SJCRH30 (cell line): ENCODE measurements around the gene SENP6. TPM values are rescaled to one million over a fixed set of nuclear protein-coding genes. Genes with fewer than 3 reads are reported as not detected.
"Not testable (repeated sequence)": the region's sequence is repeated elsewhere in the genome, so short reads cannot be mapped to it uniquely, and the experiment has no call there.

Experiments used
- DNase-seq, 2 experiments: peaks; one replicate each; pipeline ENCODE4 v3.0.0-alpha.2; 2015 to 2020
- H3K27ac ChIP-seq: fragments of 250-450 bp; sonication (Bioruptor Pico); 2 replicates; pipeline ENCODE4 v1.5.1; 2020; ENCODE audit warnings: mild to moderate bottlenecking, moderate library complexity
- H3K27me3 ChIP-seq: fragments of 250-450 bp; sonication (Bioruptor Pico); 2 replicates; pipeline ENCODE4 v1.5.1; 2020; ENCODE audit warnings: mild to moderate bottlenecking, moderate library complexity
- H3K36me3 ChIP-seq: fragments of 250-450 bp; sonication (Bioruptor Pico); 2 replicates; pipeline ENCODE4 v1.5.1; 2020; ENCODE audit warnings: mild to moderate bottlenecking, moderate library complexity
- H3K4me1 ChIP-seq: fragments of 250-450 bp; sonication (Bioruptor Pico); 2 replicates; pipeline ENCODE4 v1.5.1; 2020; ENCODE audit warnings: mild to moderate bottlenecking, moderate library complexity
- H3K4me3 ChIP-seq: fragments of 250-450 bp; sonication (Bioruptor Pico); 2 replicates; pipeline ENCODE4 v1.5.1; 2020; ENCODE audit warnings: mild to moderate bottlenecking, moderate library complexity
- H3K9me3 ChIP-seq: fragments of 250-450 bp; sonication (Bioruptor Pico); replicated peaks from 2 replicates; pipeline ENCODE4 v1.5.1; 2020; ENCODE audit warnings: mild to moderate bottlenecking, moderate library complexity
- total RNA-seq: library from RNA; depleted of rRNA; stranded (reverse); fragments of >200 nt; shearing (Covaris generic); gene quantifications from 2 replicates; pipeline ENCODE4 v1.2.3, GENCODE V29; 2014

SENP6 gene
- total RNA-seq, 1 experiment from 2014 or later, result 78.1 TPM

DNA sequence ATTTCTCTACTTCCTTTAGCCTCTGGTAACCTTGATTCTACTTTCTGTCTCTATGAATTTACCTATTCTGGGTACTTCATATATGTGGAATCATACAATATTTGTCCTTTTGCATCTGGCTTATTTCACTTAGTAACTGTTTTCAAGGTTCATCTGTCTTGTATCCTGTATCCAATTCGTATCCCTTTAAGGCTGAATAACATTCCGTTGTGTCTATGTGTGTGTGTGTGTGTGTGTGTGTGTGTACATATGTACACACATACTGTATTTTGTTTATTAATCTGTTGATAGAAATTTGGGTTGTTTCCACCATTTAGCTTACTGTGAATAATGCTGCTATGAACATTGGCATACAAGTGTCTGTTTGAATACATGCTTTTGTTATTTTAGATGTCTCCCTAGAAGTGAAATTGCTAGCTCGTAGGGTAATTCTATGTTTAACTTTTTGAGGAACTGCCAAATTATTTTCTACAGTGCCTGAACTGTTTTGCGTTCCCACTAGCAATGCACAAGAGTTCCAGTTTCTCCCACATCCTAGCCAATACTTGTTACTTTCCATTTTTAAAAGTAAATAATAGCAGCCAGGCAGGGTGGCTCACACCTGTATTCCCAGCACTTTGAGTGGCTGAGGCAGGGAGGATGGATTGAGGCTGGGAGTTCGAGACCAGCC lies 17.7 kb downstream of the SENP6 start:
- H3K9me3 ChIP-seq, result 0 out of 2 replicates have a peak, but pooled peaks cover 7% of the 10 kb centered on the region
- no peak overlapping the region for H3K27ac ChIP-seq
- DNase-seq, result no peak
- peaks cover 34% of the 10 kb centered on the region for H3K36me3 ChIP-seq
- no peaks in the 10 kb centered on the region for H3K4me1 ChIP-seq
- no peaks in the 10 kb centered on the region for H3K27me3 ChIP-seq
- no peak overlapping the region for H3K4me3 ChIP-seq

GRCh38 chr6:75620381-75621304 lies 19.0 kb downstream of the SENP6 start:
- H3K27ac ChIP-seq, result no peak overlapping the region
- H3K4me1 ChIP-seq, result no peaks in the 10 kb centered on the region
- DNase-seq, result no peak
- no peaks in the 10 kb centered on the region for H3K27me3 ChIP-seq
- H3K9me3 ChIP-seq, result 0 out of 2 replicates have a peak, but pooled peaks cover 7% of the 10 kb centered on the region
- no peak overlapping the region for H3K4me3 ChIP-seq
- H3K36me3 ChIP-seq, result peaks cover 40% of the 10 kb centered on the region

DNA sequence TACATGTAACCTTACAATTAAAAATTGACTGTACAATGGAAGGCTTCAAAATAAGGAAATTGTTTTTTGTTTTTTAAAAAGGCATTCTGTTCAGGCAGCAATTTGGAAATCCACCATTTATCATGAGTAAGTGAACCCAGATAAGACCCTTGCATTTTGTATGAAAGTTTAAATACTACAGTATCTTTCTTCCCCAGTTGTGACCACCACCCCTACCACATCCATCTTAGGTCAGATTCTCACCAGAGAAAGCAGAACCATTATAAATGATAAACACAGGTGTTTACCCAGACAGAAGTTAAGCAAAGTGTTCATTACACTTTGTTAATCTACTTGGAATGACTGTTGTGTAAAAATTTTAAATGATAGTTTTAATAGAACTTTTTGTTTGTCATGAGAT lies 20.2 kb downstream of the SENP6 start:
- no peaks in the 10 kb centered on the region for H3K4me1 ChIP-seq
- H3K27me3 ChIP-seq, result no peaks in the 10 kb centered on the region
- DNase-seq, result no peak
- 0 out of 2 replicates have a peak, but pooled peaks cover 7% of the 10 kb centered on the region for H3K9me3 ChIP-seq
- no peak overlapping the region for H3K27ac ChIP-seq
- H3K4me3 ChIP-seq, result no peak overlapping the region
- H3K36me3 ChIP-seq, result peaks cover 50% of the 10 kb centered on the region

GRCh38 chr6:75623491-75623890 lies 21.8 kb downstream of the SENP6 start:
- Histone ChIP-seq H3K4me3 (no peak overlapping the region), H3K27me3 (no peaks in the 10 kb centered on the region), H3K36me3 (peaks cover 54% of the 10 kb centered on the region), H3K9me3 (0 out of 2 replicates have a peak, but pooled peaks cover 1% of the 10 kb centered on the region), H3K4me1 (no peaks in the 10 kb centered on the region), H3K27ac (no peak overlapping the region)
- no peak for DNase-seq

GRCh38 chr6:75624335-75624734 lies 22.7 kb downstream of the SENP6 start:
- Histone ChIP-seq H3K27ac (no peak overlapping the region), H3K36me3 (peaks cover 63% of the 10 kb centered on the region), H3K27me3 (no peaks in the 10 kb centered on the region), H3K9me3 (no peaks in the 10 kb centered on the region), H3K4me1 (no peaks in the 10 kb centered on the region), H3K4me3 (no peak overlapping the region)
- DNase-seq, result no peak

- no peaks in the 10 kb centered on the region for H3K4me1 ChIP-seq
- no peaks in the 10 kb centered on the region for H3K9me3 ChIP-seq
- H3K27ac ChIP-seq, result no peak overlapping the region
- no peak for DNase-seq
- peaks cover 66% of the 10 kb centered on the region for H3K36me3 ChIP-seq
- no peaks in the 10 kb centered on the region for H3K27me3 ChIP-seq
- no peak overlapping the region for H3K4me3 ChIP-seq
These were observed 23.3 kb downstream of the SENP6 start for GRCh38 chr6:75624988-75625387.

DNA sequence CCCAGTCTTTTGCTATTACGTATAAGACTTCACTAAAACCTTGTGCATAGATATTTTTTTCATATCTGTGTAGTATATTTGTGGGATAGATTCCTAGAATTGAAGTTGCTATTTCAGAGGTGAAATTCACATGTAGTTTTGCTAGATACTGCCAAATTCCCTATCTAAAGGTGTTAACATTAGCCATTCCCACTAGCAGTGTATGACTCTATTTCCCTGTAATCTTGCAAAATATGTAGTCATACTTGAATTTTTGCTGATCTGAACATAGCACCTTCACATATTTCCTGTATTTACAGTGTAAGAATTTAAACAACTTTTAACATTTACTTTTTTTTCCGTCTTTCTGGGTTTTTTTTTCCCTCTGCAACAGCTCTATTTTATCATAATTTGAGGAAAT lies 24.9 kb downstream of the SENP6 start:
- H3K27ac ChIP-seq, result no peak overlapping the region
- no peaks in the 10 kb centered on the region for H3K27me3 ChIP-seq
- no peak for DNase-seq
- H3K9me3 ChIP-seq, result no peaks in the 10 kb centered on the region
- H3K36me3 ChIP-seq, result peaks cover 66% of the 10 kb centered on the region
- H3K4me1 ChIP-seq, result no peaks in the 10 kb centered on the region
- no peak overlapping the region for H3K4me3 ChIP-seq

DNA sequence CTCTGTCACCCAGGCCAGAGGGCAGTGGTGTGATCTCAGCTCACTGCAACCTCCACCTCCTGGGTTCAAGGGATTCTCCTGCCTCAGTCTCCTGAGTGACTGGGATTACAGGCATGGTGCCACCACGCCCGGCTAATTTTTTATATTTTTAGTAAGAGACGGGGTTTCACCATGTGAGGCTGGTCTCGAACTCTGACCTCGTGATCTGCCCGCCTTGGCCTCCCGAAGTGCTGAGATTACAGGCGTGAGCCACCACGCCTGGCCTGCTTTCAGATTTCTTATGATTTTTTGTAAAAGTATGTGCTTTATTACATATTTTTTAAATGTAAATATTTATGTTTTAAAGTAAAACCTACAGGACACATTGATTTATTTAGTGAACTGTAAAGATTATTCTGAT lies 26.0 kb downstream of the SENP6 start:
- DNase-seq, H3K9me3 ChIP-seq, H3K4me1 ChIP-seq, H3K27me3 ChIP-seq, H3K27ac ChIP-seq, H3K4me3 ChIP-seq: not testable (repeated sequence)
- peaks cover 55% of the 10 kb centered on the region for H3K36me3 ChIP-seq

DNA sequence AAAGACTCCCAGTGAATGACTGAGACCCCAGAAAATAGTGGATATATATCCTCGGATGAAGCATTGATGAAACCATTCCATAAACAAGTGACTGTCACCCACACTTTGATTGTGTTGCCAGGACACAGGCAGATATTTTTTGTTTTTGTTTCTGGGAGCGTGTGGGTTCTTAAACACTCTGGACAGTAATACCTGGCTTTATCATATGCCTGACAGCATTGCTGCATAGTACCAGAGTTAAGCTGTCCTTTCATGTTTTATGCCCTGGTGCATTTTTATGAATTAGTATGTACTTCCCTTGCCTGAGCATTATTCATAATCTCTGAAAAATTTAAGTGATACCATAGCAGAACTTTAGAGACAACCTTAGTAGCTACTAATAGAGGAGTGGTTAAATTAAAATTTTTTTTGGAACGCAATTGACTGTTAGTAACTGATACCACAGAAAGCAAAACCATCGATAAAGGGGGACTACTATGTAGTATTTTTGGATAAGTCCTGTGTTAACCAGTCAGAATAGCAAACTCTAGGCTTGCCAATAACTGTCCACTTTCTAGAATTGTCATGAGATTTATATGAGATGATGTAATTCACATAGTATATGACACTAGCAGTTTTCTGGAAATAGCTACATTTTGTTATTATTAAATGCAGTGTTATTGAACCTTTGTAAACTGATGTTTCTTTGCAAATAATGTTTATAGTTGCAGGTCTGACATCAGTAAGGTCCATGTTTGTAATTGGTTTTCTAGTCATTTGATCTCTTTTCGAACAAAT lies 30.4 kb downstream of the SENP6 start:
- peaks cover 33% of the 10 kb centered on the region for H3K36me3 ChIP-seq
- H3K27ac ChIP-seq, result no peak overlapping the region
- no peaks in the 10 kb centered on the region for H3K4me1 ChIP-seq
- H3K4me3 ChIP-seq, result no peak overlapping the region
- no peak for DNase-seq
- H3K9me3 ChIP-seq, result no peaks in the 10 kb centered on the region
- H3K27me3 ChIP-seq, result no peaks in the 10 kb centered on the region

GRCh38 chr6:75633045-75633444 lies 31.4 kb downstream of the SENP6 start:
- H3K4me3 ChIP-seq, result no peak overlapping the region
- no peaks in the 10 kb centered on the region for H3K9me3 ChIP-seq
- no peaks in the 10 kb centered on the region for H3K27me3 ChIP-seq
- no peaks in the 10 kb centered on the region for H3K4me1 ChIP-seq
- DNase-seq, result no peak
- H3K36me3 ChIP-seq, result peaks cover 28% of the 10 kb centered on the region
- H3K27ac ChIP-seq, result no peak overlapping the region

DNA sequence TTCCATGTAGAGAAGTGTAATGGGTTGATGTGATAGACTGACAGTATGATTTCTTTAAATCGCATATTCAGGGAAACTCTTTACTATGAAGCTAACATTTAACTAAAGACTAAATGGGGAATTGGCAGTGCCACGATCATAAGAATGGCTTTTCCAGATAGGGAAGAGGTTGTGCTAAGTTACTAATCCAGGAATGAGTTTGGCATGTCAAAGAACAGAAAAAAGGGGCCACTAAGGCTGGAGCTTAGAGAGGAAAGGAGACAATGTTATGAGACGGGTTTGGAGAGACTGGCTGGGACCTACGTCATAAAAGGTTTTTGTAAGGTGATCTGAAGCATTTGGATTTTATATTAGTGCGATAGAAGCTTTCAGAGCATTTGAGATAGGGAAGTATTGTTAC lies 40.6 kb downstream of the SENP6 start:
- no peaks in the 10 kb centered on the region for H3K27me3 ChIP-seq
- H3K4me1 ChIP-seq, result no peaks in the 10 kb centered on the region
- H3K36me3 ChIP-seq, result peaks cover 45% of the 10 kb centered on the region
- no peaks in the 10 kb centered on the region for H3K9me3 ChIP-seq
- H3K4me3 ChIP-seq, result no peak overlapping the region
- DNase-seq, result no peak
- H3K27ac ChIP-seq, result no peak overlapping the region

DNA sequence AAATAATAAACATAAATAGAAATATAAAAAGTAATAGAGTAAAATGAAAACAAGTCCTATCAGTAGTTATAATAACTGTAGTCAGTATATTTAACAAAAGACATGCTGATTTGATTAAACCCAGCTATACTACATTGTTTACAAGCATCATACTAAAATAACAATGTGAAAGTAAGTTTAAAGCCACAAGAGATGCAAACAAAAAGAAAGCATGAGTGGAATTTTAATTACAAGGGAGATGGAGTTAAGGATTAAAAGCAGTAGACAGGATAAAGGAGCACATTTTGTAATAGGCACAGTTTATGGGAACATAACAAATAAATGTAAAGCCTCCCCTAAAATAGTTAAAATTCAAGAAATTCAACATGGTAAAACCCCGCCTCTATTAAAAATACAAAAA lies 41.5 kb downstream of the SENP6 start:
- no peak overlapping the region for H3K27ac ChIP-seq
- no peaks in the 10 kb centered on the region for H3K4me1 ChIP-seq
- H3K9me3 ChIP-seq, result no peaks in the 10 kb centered on the region
- peaks cover 54% of the 10 kb centered on the region for H3K36me3 ChIP-seq
- H3K4me3 ChIP-seq, result no peak overlapping the region
- no peak for DNase-seq
- H3K27me3 ChIP-seq, result no peaks in the 10 kb centered on the region

DNA sequence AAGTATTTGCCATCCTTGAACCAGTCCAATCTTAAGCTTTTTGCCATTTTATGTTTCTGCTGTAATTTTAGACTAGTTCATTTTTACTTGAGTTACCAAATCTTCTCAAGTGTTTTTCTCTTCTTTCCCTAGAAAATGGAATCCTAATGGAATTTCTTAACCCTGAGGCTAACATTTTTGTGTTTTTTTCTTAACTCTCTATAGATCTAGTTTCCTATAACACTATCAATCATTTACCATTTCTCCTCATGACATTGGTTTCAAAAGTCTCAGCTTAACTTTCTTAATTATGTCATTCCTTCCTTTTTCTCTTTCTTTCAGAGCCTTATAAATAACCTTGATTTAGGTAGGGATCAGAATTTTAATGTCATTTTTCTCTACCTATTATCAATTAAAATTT lies 54.8 kb downstream of the SENP6 start:
- Histone ChIP-seq H3K9me3 (no peaks in the 10 kb centered on the region), H3K27me3 (no peaks in the 10 kb centered on the region), H3K27ac (no peak overlapping the region), H3K36me3 (peaks cover 48% of the 10 kb centered on the region), H3K4me1 (no peaks in the 10 kb centered on the region), H3K4me3 (no peak overlapping the region)
- no peak for DNase-seq

DNA sequence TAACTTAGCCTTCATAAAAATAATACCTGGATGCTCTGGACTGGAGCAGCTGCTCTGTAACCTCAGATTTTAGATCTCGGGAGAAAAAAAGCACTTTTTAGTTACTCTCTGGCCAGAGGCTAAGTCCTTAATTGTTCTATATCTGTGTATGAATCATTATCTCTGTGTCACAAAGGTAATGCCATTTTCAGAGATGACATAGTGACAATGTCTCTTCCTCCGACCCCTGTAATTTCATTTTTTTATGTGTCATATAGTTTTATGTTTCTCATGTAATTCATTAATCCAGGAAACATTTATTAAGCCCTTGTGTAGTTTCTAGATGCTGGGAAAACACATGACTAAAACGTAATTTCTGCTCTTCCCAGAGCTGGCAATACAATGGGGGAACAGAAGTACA lies 55.6 kb downstream of the SENP6 start:
- Histone ChIP-seq H3K9me3 (no peaks in the 10 kb centered on the region), H3K27me3 (no peaks in the 10 kb centered on the region), H3K4me1 (no peaks in the 10 kb centered on the region), H3K4me3 (no peak overlapping the region), H3K36me3 (peaks cover 52% of the 10 kb centered on the region), H3K27ac (no peak overlapping the region)
- no peak for DNase-seq

GRCh38 chr6:75666592-75666991 lies 64.9 kb downstream of the SENP6 start:
- Histone ChIP-seq H3K9me3 (no peaks in the 10 kb centered on the region), H3K4me1 (no peaks in the 10 kb centered on the region), H3K4me3 (no peak overlapping the region), H3K27ac (no peak overlapping the region), H3K27me3 (no peaks in the 10 kb centered on the region), H3K36me3 (peaks cover 58% of the 10 kb centered on the region)
- no peak for DNase-seq
